DMS 273 (cell line): ENCODE measurements around the gene KLK13.

Source experiments
- DNase-seq: peaks from one replicate; lab custom pipeline; 2025; ENCODE audit not compliant: unreplicated experiment; lab: John Stamatoyannopoulos, UW

The KLK13 gene

DNA sequence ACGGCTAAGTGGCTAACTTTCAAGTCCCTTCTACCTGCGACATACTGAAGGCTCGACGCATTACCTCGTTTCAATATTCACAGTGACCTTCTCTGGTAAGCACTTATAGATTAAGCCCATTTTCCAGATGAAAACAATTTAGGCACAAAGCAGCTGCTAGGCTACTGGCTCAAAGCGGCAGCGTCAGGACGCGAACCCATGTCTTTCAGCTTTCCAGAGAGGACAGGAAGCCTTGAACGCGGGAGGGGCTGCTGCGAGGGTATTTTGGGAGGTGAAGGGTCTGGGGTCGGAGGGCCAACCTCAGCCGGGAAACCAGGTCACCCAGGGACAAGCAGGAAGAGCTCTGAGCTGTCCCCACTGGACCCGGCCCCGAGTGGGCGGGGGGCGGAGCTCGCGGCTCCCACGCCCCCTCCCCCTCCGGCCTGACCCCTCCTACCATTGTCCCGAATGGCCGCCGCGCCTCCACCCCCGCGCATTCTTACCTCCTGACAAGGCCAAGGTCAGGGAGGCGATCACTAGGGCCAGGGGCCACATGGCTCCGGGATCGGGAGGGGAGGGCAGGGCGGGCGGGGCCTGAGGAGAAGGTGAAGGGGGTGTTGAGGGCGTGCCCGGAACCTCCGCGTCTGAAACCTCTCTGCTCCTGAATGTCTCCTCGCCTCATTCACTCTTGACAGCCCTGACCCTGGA, at the start of gene KLK13:
KLK13 (minus strand) TSS at position 559 of the 687 bp plus-strand sequence; CDS start at position 534, 25 bp downstream.
- no peak for DNase-seq

DNA sequence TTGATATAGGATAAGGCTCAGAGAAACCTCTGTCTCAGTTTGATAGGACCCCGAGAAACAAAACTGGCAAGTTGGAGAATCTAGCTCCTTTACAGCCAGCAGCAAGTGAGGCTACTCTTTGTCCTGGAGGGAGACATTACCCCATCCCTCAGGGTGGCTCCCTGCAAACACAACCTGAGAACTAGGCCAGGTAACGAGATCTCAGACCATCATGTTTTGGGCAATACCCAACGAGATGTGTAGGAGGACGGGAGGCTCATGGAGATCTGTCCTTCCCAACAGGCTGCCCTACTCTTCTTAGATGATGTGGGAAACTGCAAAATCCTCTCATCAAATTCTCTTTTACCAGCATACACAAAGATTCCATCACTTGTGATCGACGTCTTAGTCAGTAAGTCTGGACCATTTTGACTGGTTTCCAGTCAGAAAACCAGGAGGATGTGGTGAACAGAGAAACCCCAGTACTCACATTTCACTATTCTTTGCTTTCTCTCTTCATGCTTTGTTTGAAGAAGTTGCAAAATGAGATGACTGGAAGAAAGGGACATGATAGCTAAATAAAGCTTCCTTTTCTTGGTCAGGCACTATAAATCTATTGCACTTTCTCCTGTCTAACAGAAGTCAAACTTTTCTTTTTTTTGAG, 49.3 kb upstream of the KLK13 start:
- no peak for DNase-seq

- peak; percentile 45 for DNase-seq
Observed at GRCh38 chr19:51111606-51112005, 46.7 kb upstream of the KLK13 start.

DNA sequence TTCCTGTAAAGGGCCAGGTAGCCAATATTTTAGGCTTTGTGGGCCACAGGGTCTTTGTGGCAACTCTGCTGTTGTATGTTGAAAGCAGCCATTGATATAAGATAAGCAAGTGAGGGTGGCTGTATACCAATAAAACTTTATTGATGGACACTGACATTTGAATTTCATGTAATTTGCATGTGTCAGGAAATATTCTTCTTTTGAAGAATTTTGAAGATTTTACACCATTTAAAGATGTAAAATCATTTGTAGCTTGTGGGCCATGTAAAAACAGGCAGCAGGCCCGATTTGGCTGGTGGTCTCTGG, 45.7 kb upstream of the KLK13 start:
- no peak for DNase-seq

- DNase-seq = no peak
Observed at GRCh38 chr19:51108805-51109146, 43.9 kb upstream of the KLK13 start.

DNA sequence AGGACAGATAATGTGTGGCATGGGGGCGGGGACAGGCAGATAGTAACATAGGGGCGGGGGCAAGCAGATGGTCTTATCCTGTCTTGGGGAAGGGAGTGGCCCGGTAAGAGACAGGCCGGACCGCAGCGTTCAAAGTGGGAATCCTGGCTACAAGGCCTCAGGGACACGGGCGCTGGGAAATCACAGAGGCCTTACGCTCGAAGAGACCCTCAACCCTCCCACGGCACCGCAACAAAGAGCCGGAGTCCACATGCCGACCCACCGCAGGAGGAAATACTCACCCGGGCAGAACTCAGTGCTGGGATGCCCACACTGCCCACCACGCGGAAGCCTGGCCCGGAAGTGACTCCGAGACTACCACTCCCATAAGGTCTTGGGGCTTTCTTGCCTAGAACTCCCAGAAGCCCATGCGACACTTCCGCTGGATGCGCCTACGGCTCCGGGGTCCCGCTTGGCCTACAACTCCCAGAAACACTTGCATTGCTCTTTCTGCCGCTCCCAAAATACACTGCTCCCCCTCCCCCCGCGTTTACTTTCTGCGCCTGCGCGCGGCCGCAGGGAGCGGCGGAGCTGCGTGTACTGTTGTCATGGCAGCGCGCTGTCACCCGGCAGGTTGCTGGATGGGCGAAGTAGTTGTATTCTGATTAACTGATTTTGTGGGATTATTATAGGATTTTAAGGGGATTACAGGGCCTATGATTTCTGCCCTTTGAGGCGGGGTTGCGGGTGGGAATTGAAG, 43.3 kb upstream of the KLK13 start, which contains the start of gene CTU1:
CTU1 (minus strand) TSS at position 344 of the 739 bp plus-strand sequence. CDS start 3,840 bp downstream, outside the sequence.
- peak; percentile 99 for DNase-seq

DNA sequence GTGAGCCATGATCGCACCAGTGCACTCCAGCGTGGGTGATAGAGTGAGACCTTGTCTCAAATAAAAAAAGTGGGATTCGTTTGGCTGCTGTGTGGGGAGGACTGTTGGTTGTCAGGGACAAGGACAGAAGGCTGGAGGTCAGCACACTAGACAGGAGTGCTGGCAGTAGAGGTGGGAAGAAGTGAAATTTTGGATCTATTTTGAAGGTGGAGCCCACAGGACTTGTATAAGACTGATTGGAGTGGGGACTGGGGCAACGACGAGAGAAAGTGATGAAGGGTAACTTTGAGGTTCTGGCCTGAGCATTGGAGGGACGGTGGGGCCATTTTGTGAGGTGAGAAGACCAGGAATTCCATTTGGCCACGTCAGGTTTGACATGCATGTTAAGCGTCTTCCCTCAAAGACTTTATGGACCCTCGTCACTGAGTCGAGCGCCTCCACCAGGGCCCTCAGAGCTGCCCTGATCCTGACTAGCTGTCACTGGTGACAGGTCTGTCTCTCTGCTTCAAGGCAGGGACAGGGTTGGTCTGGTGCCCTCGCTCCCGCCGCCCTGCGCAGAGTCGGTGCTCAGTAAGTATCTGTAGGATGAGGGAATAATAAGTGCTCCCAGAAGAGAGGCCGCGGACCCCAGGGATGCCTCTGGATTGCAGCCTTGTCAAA, 42.6 kb upstream of the KLK13 start:
- DNase-seq = no peak

DNA sequence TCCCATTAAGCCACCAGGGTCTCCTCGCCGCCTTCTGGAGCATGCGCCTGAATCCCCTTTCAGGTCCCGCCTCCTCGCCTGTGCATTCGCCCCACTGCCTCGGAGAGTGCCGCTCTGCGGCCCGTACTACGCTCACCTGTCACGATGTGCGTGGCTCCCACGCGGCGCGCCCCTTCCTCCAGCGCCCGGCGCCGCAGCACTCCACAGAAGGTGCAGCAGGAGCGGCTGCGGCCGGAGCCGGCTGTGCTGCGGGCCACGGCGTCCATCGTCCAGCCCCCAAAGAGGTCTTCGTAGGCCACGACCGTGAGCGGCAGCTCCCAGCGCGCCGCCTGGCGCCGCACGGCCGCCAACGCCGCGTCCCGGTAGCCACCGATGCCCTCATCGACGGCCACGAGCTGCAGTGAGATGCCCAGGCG, 39.0 kb upstream of the KLK13 start:
- DNase-seq = no peak

- no peak for DNase-seq
Observed at GRCh38 chr19:51102991-51103390, 38.1 kb upstream of the KLK13 start.

GRCh38 chr19:51101171-51101865, 36.4 kb upstream of the KLK13 start:
- no peak for DNase-seq

GRCh38 chr19:51100601-51101000, 35.7 kb upstream of the KLK13 start:
- DNase-seq = no peak

- DNase-seq = no peak
Observed at GRCh38 chr19:51099047-51099382, 34.1 kb upstream of the KLK13 start.

- no peak for DNase-seq
Observed at GRCh38 chr19:51098365-51099046, 33.6 kb upstream of the KLK13 start.

DNA sequence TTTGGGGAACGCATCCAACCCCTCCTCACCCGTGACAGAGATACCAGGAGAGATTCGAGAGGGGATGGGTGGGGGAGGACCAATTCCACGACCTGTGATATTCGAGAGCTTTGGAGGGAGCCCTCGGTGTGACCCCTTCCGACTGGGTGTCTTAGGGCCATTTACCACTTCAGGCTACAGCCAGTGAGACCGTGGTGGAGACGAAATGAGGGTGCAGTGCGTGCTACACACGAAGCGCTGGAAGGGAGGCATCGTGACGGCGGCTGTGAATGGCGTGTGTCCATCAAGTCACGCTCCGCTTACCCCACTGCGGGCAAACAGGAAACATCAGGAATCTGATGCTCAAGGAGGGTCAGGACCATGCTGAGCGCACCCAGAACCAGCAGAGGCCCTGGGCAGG, 32.9 kb upstream of the KLK13 start:
- no peak for DNase-seq

GRCh38 chr19:51097166-51097738, 32.4 kb upstream of the KLK13 start:
- peak; percentile 57 for DNase-seq

- DNase-seq = peak; percentile 31
Observed at GRCh38 chr19:51096473-51097165, 31.7 kb upstream of the KLK13 start.

DNA sequence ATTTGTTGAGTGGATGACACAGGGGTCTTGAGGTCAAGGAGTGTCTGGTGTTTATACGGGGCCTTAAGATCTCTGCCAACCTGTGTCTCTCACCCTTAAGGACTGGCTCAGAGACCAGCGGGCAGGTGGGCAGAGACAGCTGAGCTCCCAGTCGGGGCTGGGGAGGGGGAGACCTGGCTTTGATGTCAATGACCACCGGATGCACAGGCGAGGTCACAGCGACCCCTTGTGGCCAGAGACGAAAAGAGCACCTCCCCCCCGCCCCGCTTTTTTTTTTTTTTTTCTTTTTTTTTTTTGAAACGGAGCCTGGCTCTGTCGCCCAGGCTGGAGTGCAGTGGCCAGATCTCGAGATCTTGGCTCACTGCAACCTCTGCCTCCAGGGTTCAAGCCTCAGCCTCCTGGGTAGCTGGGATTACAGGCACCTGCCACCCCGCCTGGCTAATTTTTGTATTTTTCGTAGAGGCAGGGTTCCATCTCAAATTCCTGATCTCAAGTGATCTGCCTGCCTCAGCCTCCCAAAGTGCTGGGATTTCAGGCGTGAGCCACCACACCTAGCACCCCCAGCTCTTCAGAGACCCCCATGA, 29.9 kb upstream of the KLK13 start:
- peak; percentile 64 for DNase-seq

DNA sequence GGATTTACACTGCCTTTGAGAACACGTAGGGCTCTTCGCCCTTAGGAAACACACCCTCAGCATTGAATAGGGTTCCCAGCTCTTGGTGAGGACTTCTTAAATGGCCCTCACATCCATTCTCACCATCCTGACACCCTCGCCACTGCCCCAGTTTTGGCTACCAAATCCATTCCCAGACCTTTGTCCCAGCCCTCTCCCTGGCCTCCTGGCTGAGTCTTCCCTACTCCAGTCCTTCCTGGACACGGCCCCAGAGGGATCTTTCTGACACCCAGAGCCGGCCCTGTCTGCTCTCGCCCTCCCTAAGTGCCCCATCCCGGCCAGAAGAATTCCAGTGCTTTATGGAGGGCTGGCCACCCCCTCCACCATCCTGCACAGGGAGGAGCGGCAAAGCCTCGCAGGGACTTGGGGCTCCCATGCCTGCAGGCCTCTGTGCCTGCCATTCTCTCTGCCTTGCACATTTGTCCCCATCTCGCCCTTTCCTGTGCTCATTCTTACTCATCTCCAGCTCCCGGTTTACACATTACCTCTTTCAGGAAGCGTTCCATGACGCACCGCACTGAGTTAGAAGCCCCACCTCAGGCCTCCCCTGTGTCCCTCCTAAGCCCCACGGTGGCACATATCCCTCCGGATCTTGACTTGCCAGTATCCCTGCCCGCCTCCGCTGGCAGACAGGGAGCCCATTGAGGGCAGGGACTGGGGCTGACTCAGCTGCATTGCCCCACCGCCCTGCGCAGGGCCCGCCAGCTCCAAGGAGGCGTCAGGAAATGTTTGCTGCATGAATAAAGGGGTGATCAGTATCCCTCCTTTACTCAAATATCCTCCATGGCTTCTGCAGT, 28.8 kb upstream of the KLK13 start:
- no peak for DNase-seq
